GM19023 (cell line): ENCODE results near the gene MVK.
"Not testable (repeated sequence)": the region's sequence is repeated elsewhere in the genome, so short reads cannot be mapped to it uniquely, and the experiment has no call there.

ENCODE experiments used
- ATAC-seq: cut with Tn5 transposase; IDR thresholded peaks from one replicate; pipeline ENCODE4 v1.9.1; 2021; ENCODE audit warnings: mild to moderate bottlenecking, moderate library complexity; ENCODE audit not compliant: unreplicated experiment

MVK gene

DNA sequence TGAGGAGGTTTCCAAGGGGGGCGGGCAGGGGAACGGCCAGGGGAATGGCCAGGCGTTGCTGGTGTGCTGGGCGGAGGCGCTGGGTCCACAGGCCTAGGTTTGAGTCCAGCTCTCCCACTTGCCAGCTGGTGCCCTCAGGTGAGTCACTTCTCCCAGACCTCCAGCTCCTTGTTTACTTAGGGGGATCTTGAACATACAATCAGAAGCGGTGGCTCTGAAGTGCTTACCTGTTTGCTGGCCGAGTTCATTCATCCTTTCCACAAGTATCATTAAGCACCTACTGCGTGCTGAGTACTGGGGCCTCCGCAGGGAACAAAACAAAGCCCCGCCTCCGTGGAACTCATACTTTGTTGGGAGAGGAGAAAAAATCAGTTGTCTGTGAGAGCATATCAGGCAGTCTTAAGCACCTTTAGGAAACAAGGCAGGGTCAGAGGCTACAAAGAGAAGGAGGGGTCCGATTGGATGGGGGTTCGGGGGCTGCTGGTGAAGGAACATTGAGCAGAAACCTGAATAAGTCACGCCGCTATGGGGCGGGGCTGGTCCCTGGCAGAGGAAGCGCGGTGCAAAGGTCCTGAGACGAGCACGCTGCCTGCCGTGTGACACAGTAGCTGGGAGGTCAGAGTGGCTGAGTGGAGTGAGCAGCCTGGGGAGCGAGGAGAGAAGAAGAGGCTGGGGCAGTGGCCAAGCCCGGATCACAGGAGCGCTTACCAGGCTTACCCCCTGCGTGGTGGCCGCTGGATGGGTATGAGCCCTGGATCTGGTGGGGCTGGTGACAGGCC lies 15.1 kb downstream of the MVK start:
- no peak for ATAC-seq

DNA sequence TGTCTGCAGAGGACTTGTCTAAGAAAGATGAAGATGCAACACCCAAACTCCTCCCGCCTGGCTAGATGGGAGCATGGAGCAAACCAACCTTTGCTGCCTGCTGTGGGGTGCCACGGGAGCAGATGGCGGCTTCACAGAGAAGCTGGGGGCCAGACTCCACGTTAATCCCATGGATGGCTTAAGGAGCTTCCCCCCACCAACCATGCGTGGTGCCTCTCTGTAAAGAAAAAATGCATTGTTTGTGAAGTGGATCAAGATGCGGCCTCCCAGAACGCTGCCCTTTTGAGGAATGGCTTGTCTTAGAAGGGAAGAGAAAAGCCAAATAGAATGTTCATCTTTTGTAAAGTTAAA lies 15.6 kb downstream of the MVK start:
- ATAC-seq, result no peak

DNA sequence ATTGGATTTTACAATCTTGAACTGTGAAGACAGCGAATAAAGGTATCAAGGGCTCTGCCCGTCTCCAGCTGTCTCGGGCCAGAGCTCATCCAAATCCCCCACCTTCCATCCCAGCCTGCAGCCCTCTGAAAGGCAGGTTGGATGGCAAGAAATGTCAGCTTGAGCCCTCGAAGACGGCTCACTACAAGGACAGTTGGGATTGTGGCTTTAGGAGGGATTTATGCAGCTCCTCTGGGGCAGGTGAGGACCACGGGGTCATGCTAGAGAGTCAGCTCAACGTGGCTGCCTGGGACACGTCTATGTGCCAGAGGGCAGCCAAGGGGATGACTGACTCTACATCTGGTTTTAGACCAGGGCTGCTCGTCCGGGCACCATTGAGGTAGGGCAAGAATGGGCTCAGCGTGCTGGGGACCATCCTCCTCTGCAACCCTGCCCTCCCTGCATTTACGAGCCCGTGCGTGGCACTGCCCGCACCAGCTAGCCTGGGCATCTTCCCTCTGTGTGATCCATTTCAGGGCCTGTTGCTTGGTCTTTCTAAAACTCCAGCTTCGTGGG lies 16.2 kb downstream of the MVK start:
- ATAC-seq, result no peak

DNA sequence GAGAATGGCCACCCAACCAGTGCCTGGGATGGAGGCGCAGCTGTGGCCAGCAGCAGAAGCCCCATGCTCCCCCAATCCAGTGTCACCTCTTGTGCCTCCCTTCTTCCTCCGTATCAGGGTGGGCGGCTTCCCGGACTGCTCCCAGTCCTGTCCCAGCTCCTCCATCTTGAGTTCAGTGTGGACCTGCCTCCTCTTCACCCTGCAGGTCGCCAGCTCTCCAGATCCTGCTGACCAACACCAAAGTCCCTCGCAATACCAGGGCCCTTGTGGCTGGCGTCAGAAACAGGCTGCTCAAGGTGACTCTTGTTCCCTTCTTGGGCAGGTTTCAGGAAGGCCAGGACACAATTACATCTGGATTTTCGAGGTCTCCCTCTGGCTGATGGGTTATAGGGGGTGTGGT lies 17.0 kb downstream of the MVK start:
- no peak for ATAC-seq

DNA sequence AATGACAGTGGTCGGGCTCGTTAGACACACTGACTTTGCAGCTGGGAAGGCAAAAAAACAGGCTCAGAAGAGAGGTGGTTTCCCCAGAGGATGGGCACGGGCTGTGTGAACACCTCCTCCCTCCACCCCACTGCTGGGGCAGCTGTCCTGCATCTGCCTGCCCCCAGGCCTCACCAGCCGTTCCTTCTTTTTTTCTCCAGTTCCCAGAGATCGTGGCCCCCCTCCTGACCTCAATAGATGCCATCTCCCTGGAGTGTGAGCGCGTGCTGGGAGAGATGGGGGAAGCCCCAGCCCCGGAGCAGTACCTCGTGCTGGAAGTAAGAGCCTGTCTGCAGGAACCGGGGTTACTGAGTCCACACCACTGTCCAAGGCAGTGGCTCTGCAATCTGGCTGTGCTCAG lies 17.4 kb downstream of the MVK start:
- no peak for ATAC-seq

DNA sequence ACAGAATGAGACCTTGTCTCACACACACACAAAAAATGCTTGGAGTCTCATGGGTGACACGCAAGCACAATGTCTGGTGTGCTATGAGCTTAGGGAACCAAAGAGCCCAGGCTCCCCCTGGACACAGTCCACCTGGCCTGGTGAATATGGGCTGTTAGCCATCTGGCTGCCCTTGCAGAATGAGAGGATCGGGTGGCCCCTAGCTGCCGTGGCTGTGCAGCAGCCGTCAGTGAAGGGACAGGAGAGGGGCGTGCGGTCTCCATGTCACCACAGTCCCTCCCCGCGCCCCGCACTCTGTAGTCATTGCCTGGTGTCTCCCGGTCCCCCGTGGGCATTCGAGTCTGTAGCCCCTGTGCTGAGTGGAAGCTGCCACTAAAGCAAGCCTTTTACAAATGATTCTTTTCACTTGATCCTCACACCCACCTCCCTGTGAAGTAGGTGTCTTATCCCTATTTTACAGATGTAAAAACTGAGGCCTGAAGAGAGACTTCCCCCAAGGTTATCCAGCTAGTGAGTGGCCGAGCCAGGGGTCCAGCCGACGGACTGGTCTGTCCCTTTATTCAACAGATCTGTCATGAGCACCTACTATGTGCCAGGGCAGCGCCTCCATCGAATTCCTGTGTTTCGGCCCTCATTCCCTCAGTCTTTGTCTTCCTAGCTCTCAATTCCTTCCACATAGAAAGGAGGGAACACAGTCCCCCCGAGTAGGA lies 18.8 kb downstream of the MVK start:
- ATAC-seq, result no peak

- ATAC-seq, result no peak
These were observed 19.3 kb downstream of the MVK start for GRCh38 chr12:109592905-109593272.

DNA sequence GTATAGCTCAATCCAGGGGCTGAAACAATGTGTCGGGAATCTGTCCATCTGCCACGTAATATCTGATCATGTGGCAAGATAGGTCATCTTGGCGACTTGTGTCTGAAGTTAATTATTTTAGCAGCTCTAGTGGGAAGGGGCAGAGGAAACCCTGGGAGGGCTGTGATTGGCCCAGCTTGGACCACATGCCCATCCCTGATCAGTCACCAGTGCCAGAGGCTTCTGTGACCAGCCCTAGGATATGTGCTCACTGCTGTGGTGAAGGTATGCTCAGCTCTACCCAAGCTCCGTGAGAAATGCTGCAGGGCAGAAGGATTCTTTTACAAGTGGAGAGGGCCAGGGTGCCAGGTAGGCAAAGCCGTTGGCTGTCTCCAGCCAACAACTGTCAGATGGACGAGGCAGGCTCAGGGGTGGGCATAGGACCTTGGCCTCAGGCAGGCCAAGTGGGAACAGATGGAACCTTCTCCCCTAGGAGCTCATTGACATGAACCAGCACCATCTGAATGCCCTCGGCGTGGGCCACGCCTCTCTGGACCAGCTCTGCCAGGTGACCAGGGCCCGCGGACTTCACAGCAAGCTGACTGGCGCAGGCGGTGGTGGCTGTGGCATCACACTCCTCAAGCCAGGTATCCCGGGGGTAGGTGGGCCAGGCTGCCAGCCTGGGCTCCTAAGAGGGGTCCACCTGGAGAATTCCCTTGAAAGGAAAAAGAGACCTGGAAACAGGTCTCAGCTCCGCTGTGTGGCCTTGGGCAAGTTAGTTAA lies 21.1 kb downstream of the MVK start:
- no peak for ATAC-seq

DNA sequence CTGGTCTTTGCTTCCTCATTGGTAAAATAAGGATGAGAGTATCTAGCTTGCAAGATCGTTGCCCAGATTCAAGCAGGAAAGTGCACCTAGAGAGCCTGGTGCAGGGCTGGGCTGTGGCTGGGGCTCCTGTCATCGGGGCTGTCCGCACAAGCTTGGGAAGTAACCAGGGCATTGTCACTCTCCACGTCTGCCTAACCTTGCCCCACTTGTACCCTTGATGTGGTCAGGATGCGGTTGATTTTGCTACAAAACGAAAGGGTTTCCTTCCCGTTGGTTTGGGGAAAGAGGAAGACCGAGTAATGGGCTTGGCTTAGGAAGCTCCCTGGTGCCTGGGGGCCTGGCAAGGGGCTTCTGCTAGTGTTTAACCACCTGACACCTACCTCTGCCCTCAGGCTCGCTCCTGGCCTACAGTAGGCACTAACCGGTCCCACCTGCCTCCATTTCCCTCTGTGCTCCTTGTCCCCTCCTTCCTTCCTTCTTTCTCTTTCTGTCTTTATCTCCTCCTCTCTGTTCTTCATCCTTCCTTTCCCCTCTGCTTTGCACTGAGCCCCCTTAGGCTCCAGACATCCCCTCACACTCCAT lies 21.8 kb downstream of the MVK start:
- ATAC-seq, result no peak

- ATAC-seq, result no peak
These were observed 23.0 kb downstream of the MVK start for GRCh38 chr12:109596418-109597244.

- ATAC-seq, result no peak
These were observed 23.8 kb downstream of the MVK start for GRCh38 chr12:109597414-109597794.

- ATAC-seq, result no peak
These were observed 24.3 kb downstream of the MVK start for GRCh38 chr12:109597795-109598427.

DNA sequence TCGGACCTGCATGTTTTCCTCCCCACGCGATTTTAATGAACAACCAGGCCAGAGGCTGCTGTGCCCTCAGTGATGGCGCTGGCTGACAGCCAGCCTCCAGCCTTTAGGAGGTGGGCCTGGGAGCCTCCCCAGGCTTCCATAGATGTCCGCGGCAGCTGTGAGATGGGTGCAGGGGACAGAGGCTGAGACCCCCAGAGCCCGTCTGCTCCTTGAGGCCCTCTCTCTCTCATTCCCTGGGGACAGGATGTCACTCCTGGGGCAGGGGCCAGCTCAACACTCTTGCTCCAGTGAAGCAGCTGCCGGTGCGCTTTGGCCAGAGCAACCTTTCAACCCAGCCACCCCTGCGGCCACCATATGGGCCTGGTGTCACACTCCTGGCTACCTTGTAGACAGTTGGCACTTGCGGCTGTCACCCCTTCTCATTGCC lies 24.8 kb downstream of the MVK start:
- no peak for ATAC-seq

DNA sequence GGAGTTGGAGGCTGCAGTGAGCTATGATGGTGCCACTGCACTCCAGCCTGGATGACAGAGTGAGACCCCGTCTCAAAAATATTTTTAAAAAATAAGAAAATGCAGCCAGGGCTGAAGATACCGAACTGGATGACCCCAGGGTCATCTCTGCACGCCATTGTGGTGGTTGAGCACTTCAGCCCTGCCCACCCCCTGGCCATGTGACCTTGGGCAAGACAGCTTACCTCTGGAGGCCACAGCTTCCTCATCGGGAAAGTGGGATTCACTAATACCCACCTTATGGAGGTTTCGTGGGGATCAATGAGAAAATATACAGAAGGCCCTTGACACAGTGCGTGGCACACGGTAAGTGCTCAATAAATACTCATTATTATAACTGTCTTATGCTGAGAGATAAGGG lies 25.5 kb downstream of the MVK start:
- ATAC-seq, result no peak

GRCh38 chr12:109600481-109600880 lies 26.9 kb downstream of the MVK start:
- no peak for ATAC-seq

DNA sequence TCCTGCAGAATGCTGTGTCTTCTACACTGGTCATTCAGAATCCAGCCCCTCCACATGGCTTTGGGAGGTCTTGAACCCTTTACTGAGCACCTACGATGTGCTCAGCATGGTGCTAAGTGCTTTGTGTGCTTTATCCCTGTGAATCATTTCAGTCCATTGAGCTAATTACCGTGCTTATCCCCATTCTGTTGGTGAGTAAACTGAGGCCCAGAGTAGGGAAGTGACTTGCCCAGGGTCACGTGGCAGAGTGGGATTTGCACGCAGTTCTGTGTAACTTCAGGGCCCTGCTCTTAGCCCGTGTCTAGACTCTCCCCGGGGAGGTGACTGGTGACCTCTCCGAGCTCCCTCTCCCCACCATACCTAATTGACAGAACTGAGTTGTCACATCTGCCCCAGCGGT lies 27.4 kb downstream of the MVK start:
- no peak for ATAC-seq

DNA sequence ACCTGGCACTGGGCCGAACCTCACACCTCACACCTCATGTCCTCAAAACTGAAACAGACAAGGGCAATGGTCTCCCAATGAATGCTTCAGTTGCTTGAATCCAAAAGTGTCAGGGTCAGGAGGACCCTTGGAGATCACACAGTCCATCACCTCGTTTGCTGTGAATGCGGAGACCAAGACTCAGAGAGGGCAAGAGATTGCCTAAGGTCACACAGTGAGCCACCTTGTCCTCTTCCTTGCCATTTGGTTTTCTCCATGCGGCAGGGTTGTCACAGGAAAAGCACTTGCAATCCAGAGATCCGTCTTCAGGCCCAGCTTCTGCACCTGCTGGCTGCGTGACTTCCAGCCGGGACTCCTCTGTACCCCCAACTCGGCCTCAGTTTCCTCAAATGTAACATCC lies 28.0 kb downstream of the MVK start:
- ATAC-seq, result no peak

DNA sequence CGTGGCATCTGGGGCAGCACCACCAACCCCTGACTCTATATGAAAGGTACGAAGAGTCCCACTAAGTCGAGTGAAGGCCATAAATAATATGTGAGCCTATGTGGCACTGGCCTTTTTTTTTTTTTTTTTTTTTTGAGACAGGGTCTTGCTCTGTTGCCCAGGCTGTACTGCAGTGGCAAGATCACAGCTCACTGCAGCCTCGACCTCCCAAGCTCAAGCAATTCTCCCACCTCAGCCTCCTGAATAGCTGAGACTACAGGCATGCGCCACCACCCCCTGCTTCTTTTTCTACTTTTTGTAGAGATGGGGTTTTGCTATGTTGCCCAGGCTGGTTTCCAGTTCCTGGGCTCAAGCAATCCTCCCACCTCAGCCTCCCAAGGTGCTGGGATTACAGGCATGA lies 28.5 kb downstream of the MVK start:
- not testable (repeated sequence) for ATAC-seq

- ATAC-seq, result no peak
These were observed 30.6 kb downstream of the MVK start for GRCh38 chr12:109604132-109604585.

DNA sequence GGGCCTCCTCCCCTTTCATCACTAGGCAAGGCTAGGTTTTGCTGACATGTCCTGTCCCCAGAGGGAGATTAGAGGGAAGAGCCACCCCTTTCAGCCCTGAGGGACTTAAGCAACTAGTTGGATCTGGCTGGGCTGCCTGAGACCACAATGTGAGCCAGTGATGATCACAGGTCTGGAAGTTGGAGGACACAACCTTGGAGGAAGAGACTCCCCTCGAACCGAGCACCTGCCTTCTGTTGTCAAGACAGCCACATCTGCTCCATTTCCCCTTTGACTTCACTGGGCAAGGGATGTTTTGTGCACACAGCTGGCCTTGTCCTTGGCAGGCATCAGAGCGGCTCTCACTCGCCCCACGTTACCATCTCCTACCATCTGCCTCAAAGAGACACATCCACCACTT lies 31.4 kb downstream of the MVK start:
- no peak for ATAC-seq
